ENCODE data around the gene ASZ1. TPM values are rescaled to one million over a fixed set of nuclear protein-coding genes. Genes with fewer than 3 reads are reported as not detected.

ASZ1 gene
- polyA plus RNA-seq, 1 donor from 2014 or later: not detected

DNA sequence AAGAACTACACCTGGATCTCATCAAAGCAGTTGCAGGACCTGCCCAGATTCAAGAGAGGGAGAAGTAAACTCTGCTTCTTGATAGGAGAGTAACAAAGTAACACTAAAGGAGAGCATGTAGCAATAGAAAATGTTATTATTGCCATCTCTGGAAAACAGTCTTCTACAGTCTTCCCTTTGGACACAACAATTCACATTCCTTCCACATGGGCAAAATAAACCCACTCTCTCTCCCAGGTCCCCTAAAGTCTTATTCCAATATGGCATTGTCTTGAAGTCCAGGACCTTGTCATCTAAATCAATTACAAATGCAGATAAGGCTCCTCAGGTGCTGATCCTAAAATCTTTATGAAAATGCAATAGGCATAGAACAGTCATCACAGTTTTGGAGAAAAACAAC, 94.1 kb downstream of the ASZ1 start:
- Histone ChIP-seq H3K9me2 (ENCODE audit: insufficient read depth, low read length) (no peaks in the 10 kb centered on the region), H3K36me3 (ENCODE audit: insufficient read depth, low read length) (no peaks in the 10 kb centered on the region), H2AFZ (ENCODE audit: low read depth, low read length) (no peak overlapping the region), H3K27ac (ENCODE audit: low read length) (no peak overlapping the region), H3K79me2 (replicated peaks; ENCODE audit: insufficient read depth, low read length) (no peaks in the 10 kb centered on the region), H3K27me3 (ENCODE audit: insufficient read depth, low read depth, low read length) (no peaks in the 10 kb centered on the region), H3K4me3 (ENCODE audit: low read length) (no peak overlapping the region), H3K9me3 (ENCODE audit: low read length) (no peaks in the 10 kb centered on the region), H3F3A (ENCODE audit: insufficient read depth, low read length, poor library complexity, severe bottlenecking) (no peaks in the 10 kb centered on the region), H3K4me2 (ENCODE audit: low read length) (no peak overlapping the region), H4K20me1 (ENCODE audit: insufficient read depth) (no peaks in the 10 kb centered on the region), H3K9ac (ENCODE audit: low read length) (no peak overlapping the region)
- TF ChIP-seq POLR2AphosphoS5 (IDR thresholded peaks at IDR 0.05) (no peak), EZH2 (IDR thresholded peaks at IDR 0.05; ENCODE audit: borderline replicate concordance, insufficient read depth, low read length, poor library complexity, severe bottlenecking) (no peak), REST (IDR thresholded peaks at IDR 0.05; ENCODE audit: borderline replicate concordance) (no peak), MXI1 (conservative IDR thresholded peaks at IDR 0.05; ENCODE audit: poor library complexity, severe bottlenecking) (no peak), TAF1 (IDR thresholded peaks at IDR 0.05; ENCODE audit: low read depth) (no peak), SMC3 (conservative IDR thresholded peaks at IDR 0.05; ENCODE audit: poor library complexity) (no peak), EP300 (conservative IDR thresholded peaks at IDR 0.05; ENCODE audit: poor library complexity, severe bottlenecking) (no peak), RAD21 (conservative IDR thresholded peaks at IDR 0.05) (no peak)
- TF ChIP-seq, protein P1, sequence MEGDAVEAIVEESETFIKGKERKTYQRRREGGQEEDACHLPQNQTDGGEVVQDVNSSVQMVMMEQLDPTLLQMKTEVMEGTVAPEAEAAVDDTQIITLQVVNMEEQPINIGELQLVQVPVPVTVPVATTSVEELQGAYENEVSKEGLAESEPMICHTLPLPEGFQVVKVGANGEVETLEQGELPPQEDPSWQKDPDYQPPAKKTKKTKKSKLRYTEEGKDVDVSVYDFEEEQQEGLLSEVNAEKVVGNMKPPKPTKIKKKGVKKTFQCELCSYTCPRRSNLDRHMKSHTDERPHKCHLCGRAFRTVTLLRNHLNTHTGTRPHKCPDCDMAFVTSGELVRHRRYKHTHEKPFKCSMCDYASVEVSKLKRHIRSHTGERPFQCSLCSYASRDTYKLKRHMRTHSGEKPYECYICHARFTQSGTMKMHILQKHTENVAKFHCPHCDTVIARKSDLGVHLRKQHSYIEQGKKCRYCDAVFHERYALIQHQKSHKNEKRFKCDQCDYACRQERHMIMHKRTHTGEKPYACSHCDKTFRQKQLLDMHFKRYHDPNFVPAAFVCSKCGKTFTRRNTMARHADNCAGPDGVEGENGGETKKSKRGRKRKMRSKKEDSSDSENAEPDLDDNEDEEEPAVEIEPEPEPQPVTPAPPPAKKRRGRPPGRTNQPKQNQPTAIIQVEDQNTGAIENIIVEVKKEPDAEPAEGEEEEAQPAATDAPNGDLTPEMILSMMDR (IDR thresholded peaks at IDR 0.05; ENCODE audit: poor library complexity, severe bottlenecking): no peak

DNA sequence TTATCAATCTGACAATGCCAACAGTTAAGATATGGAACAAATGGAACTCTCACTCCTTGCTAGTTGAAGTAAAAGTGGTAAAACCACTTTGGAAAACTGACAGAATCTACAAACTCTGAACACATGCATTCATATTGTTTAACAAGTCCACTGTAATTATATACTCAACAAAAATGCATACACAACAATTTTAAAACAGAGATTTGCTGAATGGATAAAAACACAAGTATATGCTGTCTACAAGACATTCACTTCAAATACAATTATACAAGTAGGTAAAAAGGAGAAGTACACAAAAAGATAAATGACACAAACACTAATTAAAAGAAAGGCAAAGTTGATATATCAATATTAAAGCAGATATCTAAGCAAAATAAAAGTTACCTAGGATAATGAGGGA, 95.3 kb downstream of the ASZ1 start:
- Histone ChIP-seq H3F3A (ENCODE audit: insufficient read depth, low read length, poor library complexity, severe bottlenecking) (no peaks in the 10 kb centered on the region), H3K4me2 (ENCODE audit: low read length) (no peak overlapping the region), H3K27me3 (ENCODE audit: insufficient read depth, low read depth, low read length) (no peaks in the 10 kb centered on the region), H3K79me2 (replicated peaks; ENCODE audit: insufficient read depth, low read length) (no peaks in the 10 kb centered on the region), H3K4me3 (ENCODE audit: low read length) (no peak overlapping the region), H3K9me3 (ENCODE audit: low read length) (no peaks in the 10 kb centered on the region), H2AFZ (ENCODE audit: low read depth, low read length) (no peak overlapping the region), H3K9ac (ENCODE audit: low read length) (no peak overlapping the region), H3K36me3 (ENCODE audit: insufficient read depth, low read length) (no peaks in the 10 kb centered on the region), H3K27ac (ENCODE audit: low read length) (no peak overlapping the region), H3K9me2 (ENCODE audit: insufficient read depth, low read length) (no peaks in the 10 kb centered on the region), H4K20me1 (ENCODE audit: insufficient read depth) (no peaks in the 10 kb centered on the region)
- no peak for TF ChIP-seq RAD21 (conservative IDR thresholded peaks at IDR 0.05)
- TF ChIP-seq REST (IDR thresholded peaks at IDR 0.05; ENCODE audit: borderline replicate concordance): no peak
- no peak for TF ChIP-seq POLR2AphosphoS5 (IDR thresholded peaks at IDR 0.05)
- no peak for TF ChIP-seq EP300 (conservative IDR thresholded peaks at IDR 0.05; ENCODE audit: poor library complexity, severe bottlenecking)
- TF ChIP-seq MXI1 (conservative IDR thresholded peaks at IDR 0.05; ENCODE audit: poor library complexity, severe bottlenecking): no peak
- TF ChIP-seq EZH2 (IDR thresholded peaks at IDR 0.05; ENCODE audit: borderline replicate concordance, insufficient read depth, low read length, poor library complexity, severe bottlenecking): no peak
- no peak for TF ChIP-seq SMC3 (conservative IDR thresholded peaks at IDR 0.05; ENCODE audit: poor library complexity)
- TF ChIP-seq TAF1 (IDR thresholded peaks at IDR 0.05; ENCODE audit: low read depth): no peak
- TF ChIP-seq, protein P1 (IDR thresholded peaks at IDR 0.05; ENCODE audit: poor library complexity, severe bottlenecking): no peak

Data from neural cell (in vitro differentiated cells).